22Rv1 (cell line): ENCODE results near the gene RICTOR.

ENCODE experiments used
- CTCF ChIP-seq: fragments of 450-650 bp; IDR thresholded peaks from 2 replicates; pipeline ENCODE4 v1.5.1; 2017; ENCODE audit warnings: mild to moderate bottlenecking
- ZFX ChIP-seq: fragments of 450-650 bp; IDR thresholded peaks from 2 replicates; pipeline ENCODE4 v1.6.1; 2017; ENCODE audit warnings: antibody characterized with exemption, borderline replicate concordance

GRCh38 chr5:39031041-39031440 is 43.2 kb downstream of the RICTOR start:
- TF ChIP-seq CTCF (no peak), ZFX (no peak)
